Omental fat pad (tissue), 4 donors: ENCODE data around the gene MON1A. TPM values are rescaled to one million over a fixed set of nuclear protein-coding genes. Genes with fewer than 3 reads are reported as not detected.
"Not testable (repeated sequence)": the region's sequence is repeated elsewhere in the genome, so short reads cannot be mapped to it uniquely, and the experiment has no call there.

Source experiments
- ATAC-seq: fragments of 150-250 bp; one replicate; pipeline ENCODE4 v1.9.1; 2016; ENCODE audit warnings: mild to moderate bottlenecking, moderate library complexity; ENCODE audit not compliant: low FRiP score
- DNase-seq: peaks from one replicate; pipeline ENCODE4 v3.0.0-alpha.2; 2019; ENCODE audit warnings: low spot score
- CTCF ChIP-seq, 3 donors: fragments of 450-650 bp; IDR thresholded peaks; one replicate each; pipeline ENCODE4 v1.5.1; 2016 to 2017; ENCODE audit warnings: antibody characterized with exemption in 3 of 3, mild to moderate bottlenecking in 3 of 3, moderate library complexity in 2 of 3
- total RNA-seq, 4 donors: library from RNA; depleted of rRNA; stranded (reverse); fragments of >200 nt; gene quantifications; one replicate each; pipeline ENCODE4 v1.1.0, GENCODE V29; 2016

The MON1A gene
- total RNA-seq, 4 donors from 2014 or later = 7.1 to 16.6 (median 10.5) TPM

DNA sequence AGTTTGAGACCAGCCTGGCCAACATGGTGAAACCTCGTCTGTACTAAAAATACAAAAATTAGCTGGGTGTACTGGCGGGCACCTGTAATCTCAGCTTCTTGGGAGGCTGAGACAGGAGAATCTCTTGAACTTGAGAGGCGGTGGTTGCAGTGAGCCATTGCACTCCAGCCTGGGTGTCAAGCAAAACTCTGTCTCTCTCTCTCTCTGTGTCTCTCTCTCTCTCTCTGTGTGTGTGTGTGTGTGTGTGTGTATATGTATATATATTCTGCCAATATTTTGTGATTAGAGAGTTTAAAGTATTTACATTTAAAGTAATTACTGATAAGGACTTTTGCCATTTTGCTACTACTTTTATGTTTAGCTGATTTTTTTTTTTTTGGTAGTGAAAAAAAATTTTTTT, 26.0 kb upstream of the MON1A start:
- ATAC-seq (no peak), DNase-seq (no peak)
- TF ChIP-seq CTCF (IDR thresholded peaks at IDR 0.05) = no peak

- DNase-seq = no peak
- TF ChIP-seq CTCF (IDR thresholded peaks at IDR 0.05) = no peak
- no peak for ATAC-seq
Measured at GRCh38 chr3:49952924-49953323, 23.3 kb upstream of the MON1A start.

- no peak for TF ChIP-seq CTCF (IDR thresholded peaks at IDR 0.05)
- ATAC-seq = no peak
Measured at GRCh38 chr3:49942651-49943050, 13.0 kb upstream of the MON1A start.

DNA sequence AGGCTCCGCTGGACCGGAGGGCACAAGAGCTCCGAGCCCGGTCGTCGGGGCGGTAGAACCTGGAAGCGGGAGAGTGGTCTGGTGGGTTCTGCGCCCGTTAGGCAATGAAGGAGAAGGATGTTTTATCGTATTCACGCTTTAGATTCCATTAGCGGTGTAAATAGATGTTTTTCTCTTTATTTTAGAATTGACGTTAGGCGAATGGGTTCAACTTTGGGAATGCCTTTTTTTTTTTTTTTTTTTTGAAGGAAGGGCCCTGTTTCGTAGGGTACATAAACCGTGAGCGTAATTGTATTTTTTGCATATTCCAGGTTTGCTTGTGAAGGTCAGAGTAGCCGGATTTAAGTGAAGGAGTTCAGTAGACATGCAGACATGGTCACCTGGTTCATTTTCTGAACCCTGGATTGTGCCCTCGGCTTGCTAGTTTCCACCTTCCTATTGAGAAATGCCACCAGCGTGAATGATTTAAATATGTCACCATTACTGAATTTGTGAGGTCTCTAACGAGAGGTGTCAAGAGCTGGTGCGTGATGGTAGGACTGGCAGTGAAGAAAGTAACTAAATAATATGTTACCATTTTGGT, 11.1 kb upstream of the MON1A start:
- DNase-seq = no peak

More at GRCh38 chr3:49942651-49943050, 13.0 kb upstream of the MON1A start:
- DNase-seq = no peak

GRCh38 chr3:49939858-49940666, 10.5 kb upstream of the MON1A start, which contains the start of gene RBM6:
TSS of gene RBM6 (plus strand) at chr3:49940150. CDS start at chr3:49962642, 22,492 bp downstream.
- peak; percentile 100 for ATAC-seq
- DNase-seq = peak; percentile 82
- TF ChIP-seq CTCF (IDR thresholded peaks at IDR 0.05) = no peak

More for the DNA sequence above, 11.1 kb upstream of the MON1A start:
- TF ChIP-seq CTCF (IDR thresholded peaks at IDR 0.05) = no peak
- ATAC-seq = no peak

DNA sequence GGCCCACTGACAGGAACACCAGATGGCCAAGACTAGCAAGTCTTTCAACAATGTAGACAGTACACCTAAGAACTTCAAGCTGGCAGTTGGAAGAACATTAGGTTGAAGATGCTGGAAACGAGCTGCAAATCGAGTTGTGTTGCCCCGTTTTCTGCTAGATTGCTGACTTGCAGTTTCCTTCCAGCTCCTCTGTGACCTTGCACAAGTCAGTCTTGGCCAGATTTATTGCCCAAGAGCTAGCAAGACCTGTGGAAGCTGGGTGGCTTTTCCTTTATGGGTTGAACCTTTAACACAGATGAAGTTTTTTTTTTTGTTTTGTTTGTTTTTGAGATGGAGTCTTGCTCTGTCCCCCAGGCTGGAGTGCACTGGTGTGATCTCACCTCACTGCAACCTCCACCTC, 7.5 kb upstream of the MON1A start:
- TF ChIP-seq CTCF (IDR thresholded peaks at IDR 0.05) = no peak
- no peak for DNase-seq
- ATAC-seq = no peak

- not testable (repeated sequence) for ATAC-seq, DNase-seq
Measured at GRCh38 chr3:49932281-49932680, 2.7 kb upstream of the MON1A start.
